ENCODE results near the gene ALPK3.

The ALPK3 gene

DNA sequence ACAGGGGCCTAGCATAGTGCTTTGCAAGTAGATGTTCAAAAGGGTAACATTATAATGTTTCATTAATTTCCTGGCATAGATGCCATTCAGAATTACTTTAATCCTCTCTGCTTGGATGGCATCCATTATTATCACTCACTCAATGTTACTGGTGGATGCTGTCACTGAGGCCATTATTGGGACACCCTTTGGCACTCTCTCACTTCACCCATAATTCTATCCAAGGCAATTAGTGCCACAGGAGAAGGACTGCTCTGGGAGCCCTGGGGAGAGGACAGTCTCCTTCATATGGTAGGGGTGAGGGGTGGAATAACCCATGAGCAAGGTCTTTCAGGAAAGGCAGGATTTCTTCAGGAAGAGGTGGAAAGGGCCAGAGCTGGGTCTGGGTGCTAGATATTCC, 38.6 kb downstream of the ALPK3 start:
- no peak for DNase-seq (ENCODE audit: low read depth, low spot score)
- TF ChIP-seq POLR2AphosphoS5 (IDR thresholded peaks at IDR 0.05; ENCODE audit: borderline replicate concordance, low read depth, low read length): no peak
- no peak for TF ChIP-seq EZH2 (IDR thresholded peaks at IDR 0.05)
- H3K36me3 ChIP-seq (ENCODE audit: insufficient read depth, low read length): no peaks in the 10 kb centered on the region
- H3K27ac ChIP-seq: no peak overlapping the region
- H3K4me3 ChIP-seq: no peak overlapping the region
- H3K9me3 ChIP-seq (ENCODE audit: low read depth, low read length): no peaks in the 10 kb centered on the region
- H3K9ac ChIP-seq (ENCODE audit: insufficient read length): no peak overlapping the region

- Histone ChIP-seq H3K9ac (ENCODE audit: insufficient read length) (no peak overlapping the region), H3K4me3 (no peak overlapping the region), H3K9me3 (ENCODE audit: low read depth, low read length) (no peaks in the 10 kb centered on the region), H3K27ac (no peak overlapping the region), H3K36me3 (ENCODE audit: insufficient read depth, low read length) (no peaks in the 10 kb centered on the region)
- TF ChIP-seq FOXP2 (optimal IDR thresholded peaks at IDR 0.05; ENCODE audit: control extremely low read depth, extremely low read length, insufficient read depth): no peak
- no peak for TF ChIP-seq EZH2 (IDR thresholded peaks at IDR 0.05)
- no peak for TF ChIP-seq POLR2AphosphoS5 (IDR thresholded peaks at IDR 0.05; ENCODE audit: borderline replicate concordance, low read depth, low read length)
- DNase-seq (ENCODE audit: low read depth, low spot score): no peak
Measured at GRCh38 chr15:84856731-84857417, 39.7 kb downstream of the ALPK3 start.

DNA sequence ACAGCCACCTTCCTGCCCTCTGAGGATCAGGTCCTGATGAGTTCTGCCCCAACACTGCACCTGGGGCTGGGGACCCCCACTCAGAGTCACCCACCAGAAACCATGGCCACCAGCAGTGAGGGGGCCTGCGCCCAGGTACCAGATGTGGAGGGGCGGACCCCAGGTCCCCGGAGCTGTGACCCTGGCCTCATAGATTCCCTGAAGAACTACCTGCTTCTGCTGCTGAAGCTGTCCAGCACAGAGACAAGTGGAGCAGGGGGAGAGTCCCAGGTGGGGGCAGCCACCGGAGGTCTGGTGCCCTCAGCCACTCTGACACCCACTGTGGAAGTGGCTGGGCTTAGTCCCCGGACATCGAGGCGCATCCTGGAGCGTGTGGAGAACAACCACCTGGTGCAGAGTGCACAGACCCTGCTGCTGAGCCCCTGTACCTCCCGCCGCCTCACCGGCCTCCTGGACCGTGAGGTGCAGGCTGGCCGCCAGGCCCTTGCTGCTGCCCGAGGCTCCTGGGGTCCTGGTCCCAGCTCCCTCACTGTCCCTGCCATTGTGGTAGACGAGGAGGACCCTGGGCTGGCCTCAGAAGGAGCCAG, 40.4 kb downstream of the ALPK3 start:
- H3K9ac ChIP-seq (ENCODE audit: insufficient read length): no peak overlapping the region
- TF ChIP-seq FOXP2 (optimal IDR thresholded peaks at IDR 0.05; ENCODE audit: control extremely low read depth, extremely low read length, insufficient read depth) (no peak), POLR2AphosphoS5 (IDR thresholded peaks at IDR 0.05; ENCODE audit: borderline replicate concordance, low read depth, low read length) (no peak), EZH2 (IDR thresholded peaks at IDR 0.05) (no peak)

GRCh38 chr15:84858231-84858630, 41.1 kb downstream of the ALPK3 start:
- Histone ChIP-seq H3K4me3 (no peak overlapping the region), H3K36me3 (ENCODE audit: insufficient read depth, low read length) (no peaks in the 10 kb centered on the region), H3K27ac (no peak overlapping the region), H3K9me3 (ENCODE audit: low read depth, low read length) (no peaks in the 10 kb centered on the region), H3K9ac (ENCODE audit: insufficient read length) (no peak overlapping the region)
- DNase-seq (ENCODE audit: low read depth, low spot score): no peak
- TF ChIP-seq POLR2AphosphoS5 (IDR thresholded peaks at IDR 0.05; ENCODE audit: borderline replicate concordance, low read depth, low read length): no peak
- no peak for TF ChIP-seq FOXP2 (optimal IDR thresholded peaks at IDR 0.05; ENCODE audit: control extremely low read depth, extremely low read length, insufficient read depth)
- TF ChIP-seq EZH2 (IDR thresholded peaks at IDR 0.05): no peak

More for the DNA sequence above, 40.4 kb downstream of the ALPK3 start:
- DNase-seq (ENCODE audit: low read depth, low spot score): no peak
- Histone ChIP-seq H3K27ac (no peak overlapping the region), H3K9me3 (ENCODE audit: low read depth, low read length) (no peaks in the 10 kb centered on the region), H3K36me3 (ENCODE audit: insufficient read depth, low read length) (no peaks in the 10 kb centered on the region), H3K4me3 (no peak overlapping the region)

DNA sequence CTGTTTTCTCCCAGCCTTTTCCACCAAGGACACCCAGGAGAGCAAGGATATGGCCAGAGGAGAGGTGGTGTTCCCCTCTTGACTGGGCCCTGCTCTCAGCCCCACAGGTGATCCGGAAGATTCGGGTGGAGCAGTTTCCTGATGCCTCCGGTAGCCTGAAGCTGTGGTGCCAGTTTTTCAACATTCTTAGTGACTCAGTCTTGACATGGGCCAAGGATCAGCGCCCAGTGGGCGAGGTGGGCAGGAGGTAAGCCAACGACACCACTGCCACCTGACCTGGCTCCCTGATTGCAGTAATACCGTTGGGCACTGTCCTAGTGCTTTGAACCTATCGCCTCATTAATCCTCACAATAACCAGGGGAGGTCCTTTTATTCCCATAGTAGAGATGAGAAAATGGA, 42.0 kb downstream of the ALPK3 start:
- no peak for DNase-seq (ENCODE audit: low read depth, low spot score)
- no peak overlapping the region for H3K27ac ChIP-seq
- no peak overlapping the region for H3K4me3 ChIP-seq
- TF ChIP-seq FOXP2 (optimal IDR thresholded peaks at IDR 0.05; ENCODE audit: control extremely low read depth, extremely low read length, insufficient read depth): no peak
- TF ChIP-seq POLR2AphosphoS5 (IDR thresholded peaks at IDR 0.05; ENCODE audit: borderline replicate concordance, low read depth, low read length): no peak
- TF ChIP-seq EZH2 (IDR thresholded peaks at IDR 0.05): no peak
- no peak overlapping the region for H3K9ac ChIP-seq (ENCODE audit: insufficient read length)
- H3K36me3 ChIP-seq (ENCODE audit: insufficient read depth, low read length): no peaks in the 10 kb centered on the region
- no peaks in the 10 kb centered on the region for H3K9me3 ChIP-seq (ENCODE audit: low read depth, low read length)

GRCh38 chr15:84859651-84860050, 42.5 kb downstream of the ALPK3 start:
- H3K9ac ChIP-seq (ENCODE audit: insufficient read length): no peak overlapping the region
- no peaks in the 10 kb centered on the region for H3K9me3 ChIP-seq (ENCODE audit: low read depth, low read length)
- no peak overlapping the region for H3K4me3 ChIP-seq
- DNase-seq (ENCODE audit: low read depth, low spot score): no peak
- no peaks in the 10 kb centered on the region for H3K36me3 ChIP-seq (ENCODE audit: insufficient read depth, low read length)
- TF ChIP-seq EZH2 (IDR thresholded peaks at IDR 0.05) (no peak), FOXP2 (optimal IDR thresholded peaks at IDR 0.05; ENCODE audit: control extremely low read depth, extremely low read length, insufficient read depth) (no peak), POLR2AphosphoS5 (IDR thresholded peaks at IDR 0.05; ENCODE audit: borderline replicate concordance, low read depth, low read length) (no peak)
- no peak overlapping the region for H3K27ac ChIP-seq

DNA sequence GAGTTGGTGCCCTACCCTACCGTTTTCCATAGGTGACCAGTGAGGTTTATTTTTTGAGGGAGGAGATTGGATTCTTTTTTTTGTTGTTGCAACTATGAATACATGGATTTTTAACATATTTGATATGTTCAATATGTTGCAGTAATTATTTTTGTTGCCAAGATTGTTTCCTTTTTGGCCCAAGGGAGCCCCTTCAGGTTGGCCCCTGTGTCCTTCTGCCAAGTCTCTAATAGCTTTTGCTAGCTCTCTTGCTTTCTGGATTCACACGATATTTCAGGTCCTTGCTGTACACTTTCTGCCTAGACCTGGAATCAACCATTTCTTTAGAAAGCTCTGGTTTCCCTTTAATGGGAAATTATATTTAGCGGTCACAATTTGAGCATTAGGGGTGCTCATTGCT, 44.6 kb downstream of the ALPK3 start:
- Histone ChIP-seq H3K36me3 (ENCODE audit: insufficient read depth, low read length) (no peaks in the 10 kb centered on the region), H3K27ac (no peak overlapping the region), H3K9me3 (ENCODE audit: low read depth, low read length) (no peaks in the 10 kb centered on the region), H3K4me3 (no peak overlapping the region), H3K9ac (ENCODE audit: insufficient read length) (no peak overlapping the region)
- no peak for DNase-seq (ENCODE audit: low read depth, low spot score)
- TF ChIP-seq EZH2 (IDR thresholded peaks at IDR 0.05) (no peak), POLR2AphosphoS5 (IDR thresholded peaks at IDR 0.05; ENCODE audit: borderline replicate concordance, low read depth, low read length) (no peak), FOXP2 (optimal IDR thresholded peaks at IDR 0.05; ENCODE audit: control extremely low read depth, extremely low read length, insufficient read depth) (no peak)

DNA sequence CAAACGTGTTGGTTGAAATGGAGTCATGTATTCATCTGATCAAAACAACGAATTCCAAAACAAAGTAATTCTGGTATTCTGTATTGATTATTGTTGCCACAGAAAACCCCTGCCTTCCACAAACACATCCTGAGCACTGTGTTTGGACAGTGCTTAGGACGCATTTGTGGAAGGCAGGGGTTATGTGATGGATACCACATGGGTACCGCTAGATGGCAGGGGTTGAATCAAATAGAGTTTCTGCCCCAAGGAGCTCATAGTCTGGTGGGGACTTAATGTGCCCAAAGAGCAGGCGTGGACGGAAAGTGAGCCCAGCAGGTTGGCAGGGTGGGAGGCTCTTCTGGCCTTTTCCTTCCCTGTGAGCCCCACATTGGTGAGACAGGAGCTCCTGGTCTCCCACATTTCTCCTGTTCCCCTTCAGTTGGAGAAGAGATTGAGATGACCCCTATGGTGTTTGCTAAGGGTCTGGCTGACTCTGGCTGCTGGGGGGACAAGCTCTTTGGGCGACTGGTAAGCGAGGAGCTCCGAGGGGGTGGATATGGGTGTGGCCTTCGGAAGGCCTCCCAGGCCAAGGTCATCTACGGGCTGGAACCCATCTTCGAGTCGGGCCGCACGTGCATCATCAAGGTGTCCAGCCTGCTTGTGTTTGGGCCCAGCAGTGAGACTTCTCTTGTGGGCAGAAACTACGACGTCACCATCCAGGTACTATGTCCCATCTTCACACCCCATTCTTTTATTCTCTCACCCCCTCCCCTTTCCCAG, 45.2 kb downstream of the ALPK3 start:
- TF ChIP-seq FOXP2 (optimal IDR thresholded peaks at IDR 0.05; ENCODE audit: control extremely low read depth, extremely low read length, insufficient read depth) (no peak), EZH2 (IDR thresholded peaks at IDR 0.05) (no peak), POLR2AphosphoS5 (IDR thresholded peaks at IDR 0.05; ENCODE audit: borderline replicate concordance, low read depth, low read length) (no peak)
- H3K4me3 ChIP-seq: no peak overlapping the region
- no peak overlapping the region for H3K9ac ChIP-seq (ENCODE audit: insufficient read length)
- no peaks in the 10 kb centered on the region for H3K36me3 ChIP-seq (ENCODE audit: insufficient read depth, low read length)
- DNase-seq (ENCODE audit: low read depth, low spot score): no peak
- H3K9me3 ChIP-seq (ENCODE audit: low read depth, low read length): no peaks in the 10 kb centered on the region
- no peak overlapping the region for H3K27ac ChIP-seq
